BE2C (cell line): ENCODE data around the gene NRP2.
A peak's percentile ranks its signal among the peaks of the same experiment; 100 is the strongest.

Source experiments
- DNase-seq: peaks from one replicate; pipeline ENCODE4 v3.0.0-alpha.2; 2020
- H3K27me3 ChIP-seq: fragments of 250-450 bp; sonication (Bioruptor Pico); 2 replicates; pipeline ENCODE4 v1.5.1; 2020; ENCODE audit warnings: mild to moderate bottlenecking
- H3K36me3 ChIP-seq: fragments of 250-450 bp; sonication (Bioruptor Pico); 2 replicates; pipeline ENCODE4 v1.5.1; 2020; ENCODE audit warnings: mild to moderate bottlenecking
- H3K4me1 ChIP-seq: fragments of 250-450 bp; sonication (Bioruptor Pico); 2 replicates; pipeline ENCODE4 v1.5.1; 2020
- H3K4me3 ChIP-seq: 2 replicates; pipeline ENCODE4 v1.5.1; 2011; ENCODE audit warnings: low read depth, low read length
- H3K9me3 ChIP-seq: fragments of 250-450 bp; sonication (Bioruptor Pico); 2 replicates; pipeline ENCODE4 v1.5.1; 2020
- TF ChIP-seq, protein P1 (sequence below): IDR thresholded peaks from 2 replicates; pipeline ENCODE4 v1.5.1; 2012; ENCODE audit warnings: mild to moderate bottlenecking, low read depth, low read length

The NRP2 gene

GRCh38 chr2:205764270-205764746 lies 82.0 kb downstream of the NRP2 start:
- no peak overlapping the region for H3K4me3 ChIP-seq
- peaks cover 6% of the 10 kb centered on the region; the same call in 1 of the 2 replicates for H3K4me1 ChIP-seq
- DNase-seq = no peak

DNA sequence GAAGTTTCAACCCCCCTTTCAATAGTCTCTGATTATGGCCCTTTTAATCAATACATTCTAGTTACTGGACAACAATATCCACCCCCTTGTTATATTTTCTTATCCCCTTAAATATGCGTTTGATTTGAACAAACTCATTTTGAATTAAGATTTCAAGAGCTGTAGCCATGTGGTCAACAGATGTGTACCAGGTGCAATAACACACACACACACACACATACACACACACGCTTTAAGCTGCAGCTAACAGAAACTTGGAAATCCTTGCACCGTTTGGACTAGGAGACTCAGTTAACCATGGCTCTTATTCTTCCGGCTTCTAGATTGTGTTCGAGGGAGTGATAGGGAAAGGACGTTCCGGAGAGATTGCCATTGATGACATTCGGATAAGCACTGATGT lies 82.8 kb downstream of the NRP2 start:
- TF ChIP-seq, protein P1, sequence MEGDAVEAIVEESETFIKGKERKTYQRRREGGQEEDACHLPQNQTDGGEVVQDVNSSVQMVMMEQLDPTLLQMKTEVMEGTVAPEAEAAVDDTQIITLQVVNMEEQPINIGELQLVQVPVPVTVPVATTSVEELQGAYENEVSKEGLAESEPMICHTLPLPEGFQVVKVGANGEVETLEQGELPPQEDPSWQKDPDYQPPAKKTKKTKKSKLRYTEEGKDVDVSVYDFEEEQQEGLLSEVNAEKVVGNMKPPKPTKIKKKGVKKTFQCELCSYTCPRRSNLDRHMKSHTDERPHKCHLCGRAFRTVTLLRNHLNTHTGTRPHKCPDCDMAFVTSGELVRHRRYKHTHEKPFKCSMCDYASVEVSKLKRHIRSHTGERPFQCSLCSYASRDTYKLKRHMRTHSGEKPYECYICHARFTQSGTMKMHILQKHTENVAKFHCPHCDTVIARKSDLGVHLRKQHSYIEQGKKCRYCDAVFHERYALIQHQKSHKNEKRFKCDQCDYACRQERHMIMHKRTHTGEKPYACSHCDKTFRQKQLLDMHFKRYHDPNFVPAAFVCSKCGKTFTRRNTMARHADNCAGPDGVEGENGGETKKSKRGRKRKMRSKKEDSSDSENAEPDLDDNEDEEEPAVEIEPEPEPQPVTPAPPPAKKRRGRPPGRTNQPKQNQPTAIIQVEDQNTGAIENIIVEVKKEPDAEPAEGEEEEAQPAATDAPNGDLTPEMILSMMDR = no peak
- DNase-seq = no peak
- Histone ChIP-seq H3K36me3 (no peaks in the 10 kb centered on the region), H3K9me3 (no peaks in the 10 kb centered on the region), H3K4me3 (no peak overlapping the region), H3K4me1 (peaks cover 6% of the 10 kb centered on the region; the same call in 1 of the 2 replicates), H3K27me3 (no peaks in the 10 kb centered on the region)

More at GRCh38 chr2:205764270-205764746, 82.0 kb downstream of the NRP2 start:
- H3K9me3 ChIP-seq = no peaks in the 10 kb centered on the region
- no peaks in the 10 kb centered on the region for H3K36me3 ChIP-seq
- no peaks in the 10 kb centered on the region for H3K27me3 ChIP-seq
- TF ChIP-seq, protein P1 = no peak

GRCh38 chr2:205766779-205767359 lies 84.6 kb downstream of the NRP2 start:
- no peaks in the 10 kb centered on the region for H3K36me3 ChIP-seq
- H3K4me3 ChIP-seq = no peak overlapping the region
- no peaks in the 10 kb centered on the region for H3K27me3 ChIP-seq
- peaks cover 6% of the 10 kb centered on the region; the same call in 1 of the 2 replicates for H3K4me1 ChIP-seq
- H3K9me3 ChIP-seq = no peaks in the 10 kb centered on the region
- TF ChIP-seq, protein P1 = peak; percentile 99
- peak; percentile 68 for DNase-seq

- no peak for DNase-seq
- Histone ChIP-seq H3K4me3 (no peak overlapping the region), H3K27me3 (no peaks in the 10 kb centered on the region), H3K9me3 (no peaks in the 10 kb centered on the region), H3K4me1 (peaks cover 6% of the 10 kb centered on the region; the same call in 1 of the 2 replicates), H3K36me3 (no peaks in the 10 kb centered on the region)
- TF ChIP-seq, protein P1 = no peak
Observed at GRCh38 chr2:205767617-205768016, 85.3 kb downstream of the NRP2 start.

DNA sequence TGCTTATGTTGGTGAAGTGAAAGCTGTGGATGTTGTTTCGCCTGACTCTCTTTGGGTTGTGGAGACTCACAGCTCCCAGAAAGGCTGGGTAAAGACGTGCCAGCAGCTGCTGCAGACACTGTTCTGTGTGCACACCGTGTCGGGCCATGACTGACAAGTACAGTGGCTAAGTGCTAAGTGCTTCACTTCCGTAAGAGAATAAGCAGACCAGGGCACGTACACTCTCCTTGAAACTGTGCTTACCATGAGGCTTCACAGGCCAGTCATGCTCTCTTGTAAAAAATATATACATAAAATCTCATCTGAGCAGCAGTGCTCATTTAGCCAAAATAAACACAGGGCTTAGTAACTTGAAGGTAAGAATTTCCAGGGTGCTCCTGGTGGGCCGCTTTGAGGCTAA lies 86.0 kb downstream of the NRP2 start:
- DNase-seq = no peak
- H3K36me3 ChIP-seq = no peaks in the 10 kb centered on the region

More for the DNA sequence above, 86.0 kb downstream of the NRP2 start:
- TF ChIP-seq, protein P1 = no peak
- H3K27me3 ChIP-seq = no peaks in the 10 kb centered on the region
- no peak overlapping the region for H3K4me3 ChIP-seq
- peaks cover 9% of the 10 kb centered on the region for H3K4me1 ChIP-seq
- no peaks in the 10 kb centered on the region for H3K9me3 ChIP-seq
